Fibroblast of villous mesenchyme (primary cell): ENCODE data around the gene ZFAND3. TPM values are rescaled to one million over a fixed set of nuclear protein-coding genes. Genes with fewer than 3 reads are reported as not detected.
A peak's percentile ranks its signal among the peaks of the same experiment; 100 is the strongest.

ENCODE experiments used
- DNase-seq: peaks from one replicate; pipeline ENCODE4 v3.0.0-alpha.2; 2010; ENCODE audit warnings: low read depth
- H3K4me3 ChIP-seq: 2 replicates; pipeline ENCODE4 v1.5.1; 2011; ENCODE audit warnings: low read depth, mild to moderate bottlenecking, low read length
- total RNA-seq: library from RNA; depleted of rRNA; stranded (reverse); fragments of >200 nt; gene quantifications from 2 replicates; pipeline ENCODE4 v1.2.3, GENCODE V29; 2012
- TF ChIP-seq, protein P1 (sequence below): IDR thresholded peaks from 2 replicates; pipeline ENCODE4 v1.5.1; 2012; ENCODE audit warnings: low read depth, mild to moderate bottlenecking, low read length; ENCODE audit not compliant: insufficient read depth

ZFAND3 gene
- total RNA-seq, 1 donor = 20.3 TPM

GRCh38 chr6:38092465-38092864 is 272.9 kb downstream of the ZFAND3 start:
- DNase-seq = no peak
- TF ChIP-seq, protein P1, sequence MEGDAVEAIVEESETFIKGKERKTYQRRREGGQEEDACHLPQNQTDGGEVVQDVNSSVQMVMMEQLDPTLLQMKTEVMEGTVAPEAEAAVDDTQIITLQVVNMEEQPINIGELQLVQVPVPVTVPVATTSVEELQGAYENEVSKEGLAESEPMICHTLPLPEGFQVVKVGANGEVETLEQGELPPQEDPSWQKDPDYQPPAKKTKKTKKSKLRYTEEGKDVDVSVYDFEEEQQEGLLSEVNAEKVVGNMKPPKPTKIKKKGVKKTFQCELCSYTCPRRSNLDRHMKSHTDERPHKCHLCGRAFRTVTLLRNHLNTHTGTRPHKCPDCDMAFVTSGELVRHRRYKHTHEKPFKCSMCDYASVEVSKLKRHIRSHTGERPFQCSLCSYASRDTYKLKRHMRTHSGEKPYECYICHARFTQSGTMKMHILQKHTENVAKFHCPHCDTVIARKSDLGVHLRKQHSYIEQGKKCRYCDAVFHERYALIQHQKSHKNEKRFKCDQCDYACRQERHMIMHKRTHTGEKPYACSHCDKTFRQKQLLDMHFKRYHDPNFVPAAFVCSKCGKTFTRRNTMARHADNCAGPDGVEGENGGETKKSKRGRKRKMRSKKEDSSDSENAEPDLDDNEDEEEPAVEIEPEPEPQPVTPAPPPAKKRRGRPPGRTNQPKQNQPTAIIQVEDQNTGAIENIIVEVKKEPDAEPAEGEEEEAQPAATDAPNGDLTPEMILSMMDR = no peak
- H3K4me3 ChIP-seq = no peak overlapping the region

GRCh38 chr6:38092964-38093363 is 273.4 kb downstream of the ZFAND3 start:
- no peak for DNase-seq
- TF ChIP-seq, protein P1 = no peak
- H3K4me3 ChIP-seq = no peak overlapping the region

GRCh38 chr6:38095054-38095453 is 275.5 kb downstream of the ZFAND3 start:
- TF ChIP-seq, protein P1 = no peak
- DNase-seq = peak; percentile 55
- H3K4me3 ChIP-seq = no peak overlapping the region

DNA sequence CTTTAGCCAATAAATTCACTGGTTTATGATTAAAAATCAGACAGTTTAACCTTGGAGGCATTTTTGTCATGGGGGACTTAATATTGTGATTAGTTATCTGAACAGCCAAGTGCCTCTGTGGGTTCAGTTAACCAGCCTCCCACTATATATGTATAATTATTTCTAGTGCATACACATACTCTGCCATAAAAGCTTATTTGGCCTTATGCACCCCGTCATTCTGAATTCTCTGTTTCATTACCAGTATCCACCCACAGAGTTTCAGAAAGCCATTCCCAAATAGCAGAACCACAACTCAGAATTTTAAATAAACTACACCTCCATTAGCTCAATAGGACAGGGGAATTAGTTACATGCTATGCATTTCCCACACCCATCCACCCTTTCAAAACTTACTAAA is 279.7 kb downstream of the ZFAND3 start:
- H3K4me3 ChIP-seq = no peak overlapping the region
- TF ChIP-seq, protein P1 = no peak
- DNase-seq = no peak

- TF ChIP-seq, protein P1 = no peak
- no peak overlapping the region for H3K4me3 ChIP-seq
- DNase-seq = no peak
These were observed 280.9 kb downstream of the ZFAND3 start for GRCh38 chr6:38100380-38100779.

GRCh38 chr6:38103921-38104320 is 284.4 kb downstream of the ZFAND3 start:
- no peak overlapping the region for H3K4me3 ChIP-seq
- no peak for DNase-seq
- TF ChIP-seq, protein P1 = no peak

DNA sequence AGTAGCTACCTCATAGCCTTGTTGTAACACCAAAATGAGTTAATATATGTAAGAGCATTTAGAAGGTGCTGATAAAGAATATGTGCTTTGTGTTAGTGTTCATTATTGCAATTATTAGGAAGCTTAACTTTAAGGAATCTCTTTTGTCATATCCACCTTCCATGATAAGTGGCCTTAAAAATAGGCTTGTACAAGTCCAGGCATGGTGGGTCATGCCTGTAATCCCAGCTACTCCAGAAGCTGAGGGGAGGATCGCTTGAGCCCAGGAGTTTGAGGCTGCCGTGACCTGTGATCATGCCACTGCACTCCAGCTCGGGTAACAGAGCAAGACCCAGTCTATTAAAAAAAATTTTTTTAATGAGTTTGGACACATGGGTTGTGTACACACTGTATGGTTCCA is 285.5 kb downstream of the ZFAND3 start:
- TF ChIP-seq, protein P1 = no peak
- DNase-seq = no peak
- H3K4me3 ChIP-seq = no peak overlapping the region
